Measurements from ENCODE around the gene FAM53B.

DNA sequence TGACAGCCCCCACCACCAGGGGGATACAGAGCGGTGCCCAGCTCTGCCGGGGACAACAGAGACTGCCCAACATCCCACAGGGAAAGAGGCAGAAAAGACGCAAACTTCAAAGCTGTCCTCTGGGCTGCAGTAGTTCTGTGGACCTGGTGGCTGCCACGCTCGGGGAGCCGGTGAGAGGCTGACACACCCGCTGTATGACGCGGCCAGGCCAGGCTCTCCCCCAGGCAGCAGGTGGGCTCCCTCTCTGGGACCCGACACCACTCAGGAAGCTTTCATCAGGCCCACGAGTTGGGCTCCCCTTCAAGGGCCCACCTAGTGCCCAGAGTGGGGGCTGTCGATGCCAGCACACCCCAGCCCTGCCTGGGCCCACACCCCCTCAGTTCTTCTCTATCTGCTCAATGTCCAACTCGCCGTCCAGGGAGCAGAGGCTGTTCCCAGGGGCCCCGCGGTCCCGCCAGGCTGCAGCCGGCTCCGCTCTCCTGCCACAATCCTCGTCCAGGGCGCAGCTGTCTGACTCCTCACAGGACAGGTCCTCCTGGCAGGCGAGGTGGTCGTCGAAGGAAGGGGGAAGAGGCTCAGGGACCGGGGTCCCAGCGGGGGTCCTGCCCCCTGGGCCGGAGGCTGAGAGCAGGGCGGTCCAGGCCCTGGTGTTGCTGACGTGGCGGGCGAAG, 121.2 kb downstream of the FAM53B start:
- TF ChIP-seq POLR2A (IDR thresholded peaks at IDR 0.05; ENCODE audit: low read depth, low read length) (no peak), POLR2AphosphoS5 (IDR thresholded peaks at IDR 0.05; ENCODE audit: low read depth, low read length) (no peak)

Data from GM12892 (cell line).